Hindlimb muscle (tissue), 1 donor: Measurements from ENCODE around the gene MRFAP1. TPM values are rescaled to one million over a fixed set of nuclear protein-coding genes. Genes with fewer than 3 reads are reported as not detected.
"Not testable (repeated sequence)": the region's sequence is repeated elsewhere in the genome, so short reads cannot be mapped to it uniquely, and the experiment has no call there.

ENCODE experiments used
- DNase-seq: peaks from one replicate; pipeline ENCODE4 v3.0.0-alpha.2; 2013
- polyA plus RNA-seq: library from polyadenylated mRNA; unstranded; fragments of 120-200 nt; gene quantifications from one replicate; pipeline ENCODE4 v1.2.1, GENCODE V29; 2013; ENCODE audit not compliant: insufficient read length

MRFAP1 gene
- polyA plus RNA-seq, 1 donor, result 227 TPM

GRCh38 chr4:6672131-6672530, 31.6 kb downstream of the MRFAP1 start:
- no peak for DNase-seq

GRCh38 chr4:6672541-6673190, 32.2 kb downstream of the MRFAP1 start:
- not testable (repeated sequence) for DNase-seq

- DNase-seq, result not testable (repeated sequence)
These were observed 32.7 kb downstream of the MRFAP1 start for GRCh38 chr4:6673191-6673659.

GRCh38 chr4:6673660-6674499, 33.4 kb downstream of the MRFAP1 start:
- DNase-seq, result peak; percentile 94

GRCh38 chr4:6674500-6675149, 34.1 kb downstream of the MRFAP1 start:
- no peak for DNase-seq

- no peak for DNase-seq
These were observed 36.5 kb downstream of the MRFAP1 start for GRCh38 chr4:6676722-6677558.

GRCh38 chr4:6680372-6681034, 40.0 kb downstream of the MRFAP1 start:
- DNase-seq, result no peak

GRCh38 chr4:6681191-6681590, 40.7 kb downstream of the MRFAP1 start:
- no peak for DNase-seq

- no peak for DNase-seq
These were observed 42.5 kb downstream of the MRFAP1 start for GRCh38 chr4:6682862-6683590.

- DNase-seq, result no peak
These were observed 44.2 kb downstream of the MRFAP1 start for GRCh38 chr4:6684656-6685055.

- DNase-seq, result no peak
These were observed 45.8 kb downstream of the MRFAP1 start for GRCh38 chr4:6686104-6686787.

- DNase-seq, result no peak
These were observed 47.7 kb downstream of the MRFAP1 start for GRCh38 chr4:6687947-6688878.

GRCh38 chr4:6688879-6689505, 48.5 kb downstream of the MRFAP1 start:
- no peak for DNase-seq

GRCh38 chr4:6689506-6689960, 49.0 kb downstream of the MRFAP1 start:
- DNase-seq, result no peak
